ENCODE results near the gene PARVB. TPM values are rescaled to one million over a fixed set of nuclear protein-coding genes. Genes with fewer than 3 reads are reported as not detected.

The PARVB gene
- total and polyA plus RNA-seq, 10 of the 15 experiments (the other 5 are each of a cell fraction or from before 2014, with no cell fraction given), result 5.2 to 264 (median 76.0) TPM

- TF ChIP-seq, protein P1, sequence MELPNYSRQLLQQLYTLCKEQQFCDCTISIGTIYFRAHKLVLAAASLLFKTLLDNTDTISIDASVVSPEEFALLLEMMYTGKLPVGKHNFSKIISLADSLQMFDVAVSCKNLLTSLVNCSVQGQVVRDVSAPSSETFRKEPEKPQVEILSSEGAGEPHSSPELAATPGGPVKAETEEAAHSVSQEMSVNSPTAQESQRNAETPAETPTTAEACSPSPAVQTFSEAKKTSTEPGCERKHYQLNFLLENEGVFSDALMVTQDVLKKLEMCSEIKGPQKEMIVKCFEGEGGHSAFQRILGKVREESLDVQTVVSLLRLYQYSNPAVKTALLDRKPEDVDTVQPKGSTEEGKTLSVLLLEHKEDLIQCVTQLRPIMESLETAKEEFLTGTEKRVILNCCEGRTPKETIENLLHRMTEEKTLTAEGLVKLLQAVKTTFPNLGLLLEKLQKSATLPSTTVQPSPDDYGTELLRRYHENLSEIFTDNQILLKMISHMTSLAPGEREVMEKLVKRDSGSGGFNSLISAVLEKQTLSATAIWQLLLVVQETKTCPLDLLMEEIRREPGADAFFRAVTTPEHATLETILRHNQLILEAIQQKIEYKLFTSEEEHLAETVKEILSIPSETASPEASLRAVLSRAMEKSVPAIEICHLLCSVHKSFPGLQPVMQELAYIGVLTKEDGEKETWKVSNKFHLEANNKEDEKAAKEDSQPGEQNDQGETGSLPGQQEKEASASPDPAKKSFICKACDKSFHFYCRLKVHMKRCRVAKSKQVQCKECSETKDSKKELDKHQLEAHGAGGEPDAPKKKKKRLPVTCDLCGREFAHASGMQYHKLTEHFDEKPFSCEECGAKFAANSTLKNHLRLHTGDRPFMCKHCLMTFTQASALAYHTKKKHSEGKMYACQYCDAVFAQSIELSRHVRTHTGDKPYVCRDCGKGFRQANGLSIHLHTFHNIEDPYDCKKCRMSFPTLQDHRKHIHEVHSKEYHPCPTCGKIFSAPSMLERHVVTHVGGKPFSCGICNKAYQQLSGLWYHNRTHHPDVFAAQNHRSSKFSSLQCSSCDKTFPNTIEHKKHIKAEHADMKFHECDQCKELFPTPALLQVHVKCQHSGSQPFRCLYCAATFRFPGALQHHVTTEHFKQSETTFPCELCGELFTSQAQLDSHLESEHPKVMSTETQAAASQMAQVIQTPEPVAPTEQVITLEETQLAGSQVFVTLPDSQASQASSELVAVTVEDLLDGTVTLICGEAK (IDR thresholded peaks at IDR 0.05; ENCODE audit: borderline replicate concordance), result no peak
Measured at GRCh38 chr22:44001521-44001920, 22.6 kb upstream of the PARVB start (continued).

DNA sequence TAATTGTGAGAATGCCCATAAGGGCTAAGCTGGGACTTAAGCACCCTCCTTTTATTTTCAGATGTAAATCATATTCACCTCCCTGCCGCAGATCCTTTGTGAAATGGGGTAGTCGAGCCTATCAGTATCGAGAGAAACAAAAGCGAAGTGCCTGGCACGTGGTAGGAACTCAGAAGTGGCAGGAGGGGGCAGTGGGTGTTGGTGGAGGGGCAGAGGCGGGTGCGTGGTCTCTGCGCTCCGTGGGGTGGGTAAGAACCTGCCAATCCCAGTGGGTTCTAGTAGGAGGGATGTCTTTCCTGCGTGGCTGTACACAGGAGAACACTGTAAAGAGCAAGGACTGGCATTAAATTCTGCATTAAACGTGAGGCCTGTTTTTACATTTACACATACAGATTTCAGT, 21.8 kb upstream of the PARVB start:
- DNase-seq (ENCODE audit: low read depth, low spot score) (no peak), ATAC-seq (no peak), FAIRE-seq (no peak)
- BruUV-seq (replicated peaks), result no TSS peak
- H3K4me1 ChIP-seq (ENCODE audit: control insufficient read depth, insufficient read depth, low read length), result no peaks in the 10 kb centered on the region
- no peak for TF ChIP-seq RBBP5 (conservative IDR thresholded peaks at IDR 0.05)
- intact Hi-C loops (cut with micrococcal nuclease; ENCODE audit: unreplicated experiment), result no loop called here
- H3K36me3 ChIP-seq (ENCODE audit: control insufficient read depth in 2 of 2, insufficient read depth in 2 of 2, low read length in 1 of 2), result peaks cover 5 to 6% of the 10 kb centered on the region in 2 experiments; a peak in 3 of 4 replicates
- in situ Hi-C loops (cut with MboI), result no loop called here
- CTCF ChIA-PET, result interaction anchor here (1.3 kb wide), 1 partner anchor 84 kb away, joined by 4 read pairs; no protein-coding TSS in a partner anchor
- SMC1A ChIA-PET (ENCODE audit: uncharacterized antibody, unreplicated experiment), result no interaction called here
- no peak overlapping the region for H3K4me3 ChIP-seq
- no peak overlapping the region for H3K27ac ChIP-seq (ENCODE audit: control insufficient read depth, insufficient read depth)
- no peak overlapping the region for H2AFZ ChIP-seq (ENCODE audit: control insufficient read depth, low read depth, low read length)
- H3K9ac ChIP-seq (ENCODE audit: control insufficient read depth, insufficient read depth, low read length), result no peak overlapping the region
- RAD21 ChIA-PET (ENCODE audit: unreplicated experiment), result interaction anchor here (1.0 kb wide), 1 partner anchor 81 kb away, joined by 4 read pairs; no protein-coding TSS in a partner anchor
- WGBS (ENCODE audit: insufficient coverage, insufficient replicate concordance, low lambda C conversion rate, missing lambda C conversion rate), result 89% methylated on average over 11 of the region's 11 CpGs
- H3K9me3 ChIP-seq (replicated peaks; ENCODE audit: control insufficient read depth, insufficient read depth, low read length), result no peaks in the 10 kb centered on the region; the same call in 2 of the 3 replicates
- H4K20me1 ChIP-seq (ENCODE audit: control insufficient read depth, insufficient read depth), result no peaks in the 10 kb centered on the region
- POLR2A ChIA-PET, result no interaction called here
- H3K79me2 ChIP-seq (ENCODE audit: control insufficient read depth, insufficient read depth, low read length), result no peaks in the 10 kb centered on the region
- H3K27me3 ChIP-seq (replicated peaks in 1 of 2; ENCODE audit: control insufficient read depth in 2 of 2, insufficient read depth in 2 of 2, low read length in 1 of 2), result no peaks in the 10 kb centered on the region
- H3K4me2 ChIP-seq (ENCODE audit: control insufficient read depth, insufficient read depth), result no peak overlapping the region

Data from GM12878 (cell line).